MM.1S (cell line): Measurements from ENCODE around the gene PLSCR1.

Experiments used
- CTCF ChIP-seq: fragments of 300-600 bp; sonication (generic); IDR thresholded peaks from 2 replicates; pipeline ENCODE4 v1.5.1; 2016; ENCODE audit warnings: antibody characterized with exemption, low read length, mixed read lengths
- EZH2 ChIP-seq: fragments of 300-600 bp; sonication (generic); optimal IDR thresholded peaks from 2 replicates; pipeline ENCODE3; 2017; ENCODE audit warnings: low read depth, mild to moderate bottlenecking, antibody characterized with exemption, low read length, mixed read lengths

DNA sequence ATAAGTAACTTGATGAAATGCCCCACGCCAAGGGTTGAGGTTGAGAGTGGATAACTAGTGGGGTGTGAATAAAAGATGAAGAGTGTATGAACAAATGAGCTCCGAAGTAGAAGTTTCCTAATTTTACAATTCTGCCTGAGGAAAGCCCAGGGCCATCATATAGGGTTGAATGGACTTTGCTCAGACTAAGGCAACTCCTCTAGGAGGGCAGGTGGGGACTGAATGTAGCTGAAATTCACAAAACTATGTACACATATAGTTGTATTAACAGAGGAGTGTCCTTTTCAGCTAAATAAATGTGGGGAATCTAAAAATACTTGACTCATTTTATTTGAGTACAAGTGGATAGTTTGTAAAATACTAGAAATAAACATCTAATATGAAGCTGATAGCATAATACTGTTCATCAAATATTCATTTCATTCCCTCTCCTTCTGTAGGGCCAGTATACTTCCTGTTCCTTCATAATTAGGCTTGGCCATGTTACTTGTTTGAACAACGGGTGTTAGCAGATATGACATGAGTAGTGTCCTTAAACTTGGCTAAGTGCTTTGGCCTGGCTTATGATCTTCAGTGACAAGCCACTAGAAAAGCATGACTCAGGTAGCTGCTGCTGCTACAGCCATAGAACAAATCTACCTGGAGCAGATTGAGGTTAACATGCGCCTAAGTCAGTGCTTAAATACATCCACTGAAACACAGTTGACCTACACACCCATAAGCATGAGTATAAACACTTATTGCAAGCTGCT lies 26.5 kb downstream of the PLSCR1 start:
- TF ChIP-seq CTCF (no peak), EZH2 (no peak)
